Skeletal muscle cell (primary cell): ENCODE results near the gene CLIP4.

Source experiments
- DNase-seq: peaks from one replicate; pipeline ENCODE4 v3.0.0-alpha.2; 2010; ENCODE audit warnings: low read depth
- H3K4me3 ChIP-seq: 2 replicates; pipeline ENCODE4 v1.5.1; 2011; ENCODE audit warnings: low read depth, mild to moderate bottlenecking, control low read depth, low read length, moderate library complexity

The CLIP4 gene

DNA sequence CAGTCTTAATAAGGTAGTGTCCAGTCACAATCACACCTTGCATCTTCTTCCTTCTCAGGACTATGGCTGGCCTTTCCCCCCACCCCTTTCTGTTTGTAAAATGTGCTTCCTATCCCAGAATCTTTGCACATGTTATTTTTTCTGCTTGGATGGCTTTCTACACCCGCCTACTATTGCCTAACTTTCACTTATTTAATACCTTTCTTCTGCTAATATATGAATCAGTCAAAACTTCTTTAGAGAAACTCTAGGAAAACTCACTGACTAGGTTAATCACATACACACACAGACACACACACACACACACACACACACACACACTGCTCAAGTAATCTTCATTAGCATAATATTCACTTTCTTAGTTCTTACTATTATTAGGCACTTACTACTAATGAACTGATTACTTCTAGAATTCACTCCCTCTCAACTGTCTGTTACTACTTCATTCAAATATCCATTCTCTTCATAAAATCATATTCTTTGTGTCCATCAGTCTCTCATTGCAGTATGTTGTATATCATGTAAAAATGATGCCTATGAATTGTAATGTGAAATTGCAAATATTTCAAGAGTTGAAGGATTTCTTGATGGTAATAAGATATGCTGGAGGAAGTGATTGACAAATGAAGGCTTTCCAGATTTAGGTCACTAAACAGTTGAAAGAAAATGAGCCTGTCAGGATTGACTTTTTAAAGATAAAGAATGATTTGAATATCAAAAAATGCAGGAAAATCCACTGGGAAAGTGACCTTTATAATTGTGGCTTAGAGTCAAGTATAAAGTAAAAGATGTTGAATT, 51.2 kb downstream of the CLIP4 start:
- DNase-seq: no peak
- H3K4me3 ChIP-seq: no peak overlapping the region

DNA sequence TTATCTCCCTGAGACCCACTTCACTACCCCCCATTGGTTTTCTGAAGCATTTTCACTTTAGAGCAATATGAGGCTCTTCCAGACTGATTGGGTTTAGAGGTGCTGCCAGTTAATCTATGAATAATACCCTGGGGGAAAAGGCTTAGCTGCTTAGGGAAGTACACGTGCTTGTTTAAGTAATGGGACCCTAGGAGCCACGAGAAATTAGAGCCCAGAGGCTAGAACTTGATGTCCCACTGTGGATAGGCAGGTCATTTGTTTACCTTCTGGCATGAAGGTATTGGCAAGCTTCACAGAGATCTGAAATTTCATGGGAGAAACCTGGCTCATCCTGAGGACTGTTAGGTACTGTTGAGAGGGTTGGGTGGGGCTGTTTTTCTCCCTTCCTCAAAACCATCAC, 59.7 kb downstream of the CLIP4 start:
- no peak overlapping the region for H3K4me3 ChIP-seq
- DNase-seq: no peak

DNA sequence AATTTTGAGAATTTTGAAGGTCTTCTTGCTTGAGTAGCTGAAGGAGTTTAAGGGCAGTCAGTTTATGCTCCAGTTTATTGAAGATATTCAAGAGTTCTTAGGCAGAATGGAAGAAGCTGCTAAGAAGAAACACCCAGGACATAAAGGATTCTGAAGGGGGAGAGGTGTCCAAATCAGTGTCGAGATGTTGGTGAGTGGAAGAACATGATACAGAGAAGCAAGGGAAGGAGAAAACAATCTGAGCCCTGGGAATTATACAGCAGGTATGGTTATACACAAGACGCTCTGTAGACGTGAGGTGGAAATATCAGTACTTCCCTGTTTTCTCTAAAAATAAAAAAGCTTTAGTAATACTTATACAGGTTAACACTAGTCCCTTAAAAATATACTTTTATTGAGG, 60.1 kb downstream of the CLIP4 start:
- DNase-seq: no peak
- H3K4me3 ChIP-seq: no peak overlapping the region

DNA sequence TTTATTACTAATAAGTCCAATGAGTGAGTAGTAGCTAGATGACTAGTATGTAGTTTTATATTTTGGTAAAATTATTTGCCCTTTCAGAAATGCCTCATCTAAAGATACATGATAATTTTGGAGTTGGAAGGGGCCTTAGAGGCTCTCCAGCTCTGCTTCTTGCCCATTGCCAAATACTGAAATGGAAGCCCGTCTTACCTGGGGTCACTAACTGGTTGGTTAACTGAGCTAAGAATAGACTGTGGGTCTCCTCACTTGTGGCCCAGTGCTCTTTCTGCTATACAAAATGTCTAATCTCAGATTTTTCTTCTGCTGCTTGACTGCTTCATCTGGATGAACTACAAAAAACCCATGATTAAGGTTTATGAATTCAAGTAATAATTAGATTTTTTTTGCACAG, 67.1 kb downstream of the CLIP4 start:
- no peak overlapping the region for H3K4me3 ChIP-seq
- no peak for DNase-seq

DNA sequence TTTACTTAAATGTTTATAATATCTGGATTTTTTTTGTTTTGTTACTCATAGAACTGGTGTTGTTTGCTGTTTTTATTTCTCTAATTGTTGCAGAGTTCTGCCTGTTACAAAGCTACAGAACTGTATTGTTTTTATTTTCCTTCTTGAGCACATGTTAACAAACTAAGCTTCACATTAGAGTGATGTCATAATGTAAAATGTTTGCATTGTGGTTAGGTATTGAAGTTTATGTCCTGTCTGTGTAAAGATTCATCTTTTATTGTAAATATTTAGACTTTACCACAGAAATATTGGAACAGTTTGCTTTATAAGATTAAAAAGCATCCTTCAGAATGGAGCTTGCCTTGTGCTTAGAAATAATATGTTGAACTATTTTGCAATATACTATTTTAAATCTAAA, 67.7 kb downstream of the CLIP4 start:
- H3K4me3 ChIP-seq: no peak overlapping the region
- DNase-seq: no peak

DNA sequence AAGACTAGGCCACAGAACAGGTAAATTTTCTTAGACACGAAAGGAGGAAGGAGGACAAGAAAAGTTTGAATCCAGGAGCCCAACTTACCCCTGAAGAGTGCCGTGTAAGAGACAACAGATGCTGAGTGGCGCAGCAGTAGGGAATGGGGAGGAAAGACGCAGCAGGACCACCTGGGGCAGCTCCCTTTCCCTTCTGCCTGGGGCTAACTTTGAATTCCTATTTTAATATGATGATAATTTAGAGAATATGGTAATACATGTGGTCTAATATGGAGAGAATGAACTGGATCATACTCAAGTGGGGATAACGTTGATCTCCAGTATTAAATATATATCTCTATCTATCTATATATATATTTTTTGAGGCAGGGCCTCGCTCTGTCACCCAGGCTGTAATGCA, 69.3 kb downstream of the CLIP4 start:
- no peak for DNase-seq
- H3K4me3 ChIP-seq: no peak overlapping the region

DNA sequence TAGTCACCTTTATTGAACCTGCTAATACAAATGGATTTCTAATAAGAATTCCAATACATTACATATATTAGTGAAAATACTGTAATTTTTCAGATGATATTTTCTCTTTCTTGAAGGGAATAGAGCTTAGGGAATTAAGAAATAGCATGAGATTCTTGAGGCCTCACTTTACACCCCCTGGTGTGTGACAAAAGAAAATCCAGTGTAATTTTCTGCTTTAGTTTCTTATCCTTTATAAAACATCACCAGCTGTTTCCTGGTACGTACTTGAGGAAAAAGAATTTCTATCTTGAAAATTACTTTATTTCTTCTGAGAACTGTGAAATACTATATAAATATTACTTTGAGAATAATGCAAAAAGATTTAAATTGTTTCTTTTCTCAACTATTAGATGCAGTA, 71.6 kb downstream of the CLIP4 start:
- DNase-seq: no peak
- H3K4me3 ChIP-seq: no peak overlapping the region

DNA sequence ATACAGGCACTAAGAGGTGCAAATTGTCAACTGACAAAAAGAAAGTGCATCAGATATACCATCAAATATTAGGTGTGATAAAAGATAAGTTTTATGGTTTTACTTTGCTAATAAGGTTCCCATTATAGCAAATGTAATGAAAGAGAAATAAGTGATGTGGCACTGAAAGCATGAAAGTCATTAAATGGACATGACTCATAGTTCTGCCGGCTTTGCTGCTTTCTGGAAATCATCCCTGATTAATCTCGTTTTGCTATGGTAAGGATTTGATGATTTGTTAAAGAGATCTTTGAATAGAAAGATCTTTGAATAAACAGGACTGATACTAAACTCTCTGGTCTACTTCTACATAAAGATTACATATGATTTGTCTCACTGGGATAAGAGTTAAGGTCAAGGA, 72.7 kb downstream of the CLIP4 start:
- no peak for DNase-seq
- H3K4me3 ChIP-seq: no peak overlapping the region

DNA sequence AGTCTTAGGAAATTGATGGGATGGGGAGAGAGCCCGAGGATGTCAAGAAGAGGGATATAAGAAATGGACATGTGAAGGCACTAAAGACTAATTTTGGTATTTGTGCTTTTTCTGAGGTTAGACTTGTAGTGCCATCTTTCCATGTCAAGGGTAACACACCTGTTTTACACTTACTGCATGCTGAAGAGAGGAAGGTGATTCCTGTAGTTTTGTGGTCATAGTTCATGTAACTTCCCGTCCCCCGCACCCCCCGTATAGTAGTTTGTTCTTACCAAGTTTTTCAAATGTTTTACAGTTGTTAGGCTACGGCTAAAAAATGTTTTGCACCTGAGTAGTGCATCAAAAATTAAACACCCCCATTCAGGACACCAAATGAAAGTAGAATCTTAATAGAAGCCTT, 73.8 kb downstream of the CLIP4 start:
- no peak overlapping the region for H3K4me3 ChIP-seq
- DNase-seq: no peak

DNA sequence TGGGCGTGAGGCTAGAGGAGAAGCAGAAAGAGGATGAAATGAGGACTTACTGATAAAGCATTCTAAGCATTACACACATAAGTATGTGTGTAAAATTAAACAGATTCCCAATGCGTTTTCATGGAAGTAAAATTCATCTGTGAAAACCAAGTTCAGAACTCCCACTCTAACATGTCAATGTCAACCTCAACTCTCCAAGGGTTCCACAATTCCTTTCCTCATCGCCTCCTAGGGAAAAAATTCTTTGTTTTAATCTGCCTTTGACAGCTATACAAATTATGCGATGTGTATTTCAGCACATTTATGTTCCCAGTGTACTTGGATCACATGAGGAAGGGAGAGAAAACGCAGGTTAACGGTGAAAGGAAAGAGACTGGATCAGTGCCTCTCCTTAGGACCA, 76.6 kb downstream of the CLIP4 start:
- no peak overlapping the region for H3K4me3 ChIP-seq
- DNase-seq: no peak

DNA sequence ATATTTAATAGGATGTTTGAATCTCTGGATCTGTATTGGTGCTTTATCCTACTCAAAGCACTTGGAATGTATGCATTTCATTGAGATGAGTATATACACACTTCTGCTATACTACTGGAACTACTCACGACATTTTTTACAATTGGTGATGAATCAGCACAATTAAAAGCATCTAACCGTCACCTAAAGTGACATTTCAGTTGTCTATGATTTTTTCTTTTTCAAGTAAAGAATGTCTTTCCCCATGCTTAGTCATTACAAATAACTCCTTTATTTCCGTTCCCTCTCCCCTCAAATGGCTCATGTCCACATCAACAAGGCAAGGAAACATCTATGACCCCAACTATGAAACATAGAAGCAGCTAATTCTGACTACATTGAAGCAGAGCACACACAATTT, 77.3 kb downstream of the CLIP4 start:
- H3K4me3 ChIP-seq: no peak overlapping the region
- DNase-seq: peak; percentile 16

DNA sequence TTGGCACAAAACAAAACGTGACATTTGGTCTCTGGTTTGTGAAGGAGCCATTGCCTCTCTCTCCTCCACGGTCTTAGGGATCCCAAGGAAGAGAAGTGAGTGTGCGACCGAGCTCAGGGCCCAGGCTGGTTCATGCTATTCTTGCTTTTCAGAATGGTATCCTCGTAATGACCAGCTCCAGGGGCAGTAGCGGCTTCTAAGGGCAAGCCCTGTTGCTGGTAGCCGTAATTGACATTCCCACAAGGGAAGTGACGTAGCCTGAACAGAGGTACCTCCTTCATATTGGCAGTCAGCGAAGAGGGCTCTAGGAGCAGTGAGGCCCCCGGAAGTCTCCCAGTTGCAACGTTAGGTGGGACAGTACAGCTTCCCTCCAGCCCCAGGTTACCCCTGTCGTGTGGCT, 77.9 kb downstream of the CLIP4 start:
- DNase-seq: no peak
- no peak overlapping the region for H3K4me3 ChIP-seq

DNA sequence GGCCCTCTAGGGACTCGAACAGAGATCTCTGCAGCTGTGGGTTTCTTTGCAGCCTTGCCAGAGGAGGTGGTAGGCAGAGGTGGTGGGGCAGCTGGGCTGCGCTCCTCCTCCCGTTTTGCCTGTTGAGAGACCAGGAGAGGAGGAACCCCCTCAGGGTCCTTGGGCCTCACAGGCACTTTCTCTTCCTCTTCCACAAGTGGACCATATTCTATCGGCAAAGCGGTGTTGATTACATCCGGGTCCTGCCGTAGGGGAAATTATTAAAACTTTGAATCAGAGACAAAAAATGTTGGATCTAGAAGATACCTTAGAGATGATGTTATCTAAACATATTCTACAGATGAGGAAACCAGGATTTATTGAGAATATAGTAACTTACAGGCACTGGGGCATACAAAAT, 78.5 kb downstream of the CLIP4 start:
- no peak overlapping the region for H3K4me3 ChIP-seq
- DNase-seq: no peak

DNA sequence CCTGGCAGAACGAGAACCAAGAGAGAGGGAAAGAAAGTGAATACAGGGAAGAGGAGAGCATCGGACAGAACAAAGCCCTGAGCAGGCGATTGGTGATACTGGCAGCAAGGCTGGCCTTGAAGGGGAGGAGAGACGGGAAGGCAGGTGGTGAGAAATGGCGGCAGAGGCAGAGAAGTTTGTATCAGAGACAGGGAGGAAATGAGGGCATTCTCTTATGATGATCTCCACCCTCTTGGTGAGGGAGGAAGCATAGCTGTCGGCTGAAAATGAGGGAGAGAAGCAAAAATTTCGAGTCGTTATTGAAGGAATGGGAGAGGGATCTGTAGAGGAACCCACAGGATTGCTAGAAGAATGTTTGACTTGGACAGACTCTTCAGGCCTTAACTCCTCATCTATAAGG, 80.6 kb downstream of the CLIP4 start:
- H3K4me3 ChIP-seq: no peak overlapping the region
- no peak for DNase-seq

DNA sequence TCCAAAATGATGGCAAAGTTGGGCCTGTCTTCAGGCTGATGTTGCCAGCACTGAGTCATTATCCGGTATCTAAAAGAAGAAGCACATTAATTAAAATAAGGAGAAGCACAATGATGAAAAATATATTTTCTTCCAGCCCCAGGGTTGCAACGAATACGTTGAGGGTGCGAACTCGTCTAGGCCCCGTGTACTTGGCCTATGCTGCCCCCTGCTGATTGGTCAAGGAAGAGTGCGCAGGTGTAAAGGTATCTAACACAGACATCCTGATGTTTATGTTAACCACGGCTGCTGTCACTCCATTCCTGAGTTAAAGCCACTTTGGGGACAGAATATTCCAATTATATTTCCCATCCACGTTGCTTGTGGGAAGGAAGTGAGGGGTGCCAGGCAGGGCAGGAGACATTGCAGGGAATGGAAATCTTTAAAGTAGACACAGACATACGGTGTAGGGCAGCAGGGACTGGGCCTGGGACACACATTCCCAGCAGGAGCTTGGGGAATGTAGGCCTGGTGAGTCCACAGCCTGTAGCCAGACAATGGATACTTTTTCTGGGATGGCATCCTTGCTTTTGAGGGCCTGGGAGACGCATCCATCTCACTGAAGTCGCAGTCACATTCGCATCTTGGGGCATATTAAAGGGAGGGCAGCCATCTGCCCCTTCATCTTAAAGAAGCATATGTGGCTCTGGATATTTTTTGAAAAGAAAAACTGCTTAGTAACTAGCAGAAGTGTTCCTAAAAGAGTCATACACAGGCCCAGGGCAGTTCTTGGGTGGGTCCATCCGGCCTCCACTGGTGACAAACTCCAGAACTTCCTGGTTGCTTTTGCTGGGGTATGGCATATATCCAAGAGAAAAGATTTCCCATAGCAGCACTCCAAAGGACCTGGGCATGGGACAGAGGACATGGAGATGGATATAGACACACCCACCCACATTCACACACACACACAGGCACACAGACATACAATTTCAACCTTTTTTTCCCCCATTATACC, 81.9 kb downstream of the CLIP4 start:
- no peak for DNase-seq
- no peak overlapping the region for H3K4me3 ChIP-seq

DNA sequence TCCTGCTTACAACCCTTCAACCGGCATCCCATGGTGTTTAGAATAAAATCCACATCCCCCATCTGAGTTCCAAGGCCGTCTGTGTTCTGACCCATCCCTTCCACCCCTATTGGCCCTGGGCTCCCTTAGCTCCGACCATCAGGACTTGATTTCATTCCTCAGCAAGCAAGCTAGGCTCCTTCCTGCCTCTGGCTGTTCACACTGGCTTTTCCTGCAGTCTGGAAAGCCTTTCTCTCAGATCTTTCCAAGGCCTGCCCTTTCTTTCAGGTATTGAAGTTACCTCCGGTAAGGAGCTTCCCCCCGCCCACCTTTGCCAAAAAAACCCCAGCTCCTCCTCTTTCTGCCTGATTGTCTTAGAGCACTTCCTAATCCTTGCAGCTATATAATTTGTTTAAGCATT, 86.8 kb downstream of the CLIP4 start:
- no peak for DNase-seq

DNA sequence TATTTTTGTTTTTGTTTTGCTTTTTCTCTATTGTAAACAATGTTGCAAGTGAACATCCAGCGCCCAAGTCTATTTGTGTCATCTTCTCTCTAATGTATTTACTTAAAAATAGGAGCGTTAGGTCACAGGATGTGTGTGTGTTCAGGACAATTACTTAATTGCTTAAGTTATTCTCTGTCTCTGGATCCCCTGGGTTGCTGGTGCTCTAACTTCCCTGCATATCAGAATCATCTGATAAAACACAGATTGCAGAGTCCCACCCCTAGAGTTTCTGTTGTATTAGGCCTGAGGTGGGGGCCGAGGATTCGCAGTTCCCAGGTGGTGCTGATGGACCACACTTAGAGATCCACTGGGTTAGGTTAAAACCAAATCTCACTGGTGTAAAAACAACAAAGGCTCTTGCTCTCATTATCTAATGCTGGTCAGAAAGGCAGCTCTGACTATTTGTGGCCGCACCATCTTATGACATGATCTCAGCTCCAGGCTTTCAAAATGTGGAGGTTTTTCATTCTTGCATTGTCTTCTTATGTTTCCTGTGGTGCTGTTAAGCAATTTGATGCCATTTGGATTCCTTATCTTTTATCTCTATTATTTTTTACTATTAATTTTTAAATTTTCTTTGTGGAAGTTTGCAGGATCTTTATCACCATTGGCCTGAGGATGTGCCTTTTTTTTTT, 87.7 kb downstream of the CLIP4 start:
- no peak for DNase-seq
- no peak overlapping the region for H3K4me3 ChIP-seq

More for the DNA sequence above, 86.8 kb downstream of the CLIP4 start:
- H3K4me3 ChIP-seq: no peak overlapping the region

DNA sequence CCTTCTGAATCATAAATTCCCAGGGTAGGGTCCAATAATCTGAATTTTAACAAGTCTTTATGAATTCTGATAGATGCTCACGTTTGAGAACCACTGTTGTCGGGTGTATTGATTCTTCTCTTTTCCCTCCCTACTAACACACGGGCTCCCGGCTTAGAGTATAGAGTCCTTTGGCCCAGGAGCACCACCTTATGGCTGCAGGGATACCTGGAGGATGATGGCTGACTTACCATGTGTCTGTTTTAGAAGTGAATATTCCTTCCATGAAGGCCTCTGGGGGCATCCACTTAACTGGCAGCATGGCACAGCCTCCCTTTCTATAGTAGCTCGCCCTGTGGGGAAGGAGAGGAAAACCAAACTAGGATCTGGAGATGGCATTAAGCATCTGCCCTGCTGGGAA, 91.7 kb downstream of the CLIP4 start:
- no peak for DNase-seq
- no peak overlapping the region for H3K4me3 ChIP-seq

DNA sequence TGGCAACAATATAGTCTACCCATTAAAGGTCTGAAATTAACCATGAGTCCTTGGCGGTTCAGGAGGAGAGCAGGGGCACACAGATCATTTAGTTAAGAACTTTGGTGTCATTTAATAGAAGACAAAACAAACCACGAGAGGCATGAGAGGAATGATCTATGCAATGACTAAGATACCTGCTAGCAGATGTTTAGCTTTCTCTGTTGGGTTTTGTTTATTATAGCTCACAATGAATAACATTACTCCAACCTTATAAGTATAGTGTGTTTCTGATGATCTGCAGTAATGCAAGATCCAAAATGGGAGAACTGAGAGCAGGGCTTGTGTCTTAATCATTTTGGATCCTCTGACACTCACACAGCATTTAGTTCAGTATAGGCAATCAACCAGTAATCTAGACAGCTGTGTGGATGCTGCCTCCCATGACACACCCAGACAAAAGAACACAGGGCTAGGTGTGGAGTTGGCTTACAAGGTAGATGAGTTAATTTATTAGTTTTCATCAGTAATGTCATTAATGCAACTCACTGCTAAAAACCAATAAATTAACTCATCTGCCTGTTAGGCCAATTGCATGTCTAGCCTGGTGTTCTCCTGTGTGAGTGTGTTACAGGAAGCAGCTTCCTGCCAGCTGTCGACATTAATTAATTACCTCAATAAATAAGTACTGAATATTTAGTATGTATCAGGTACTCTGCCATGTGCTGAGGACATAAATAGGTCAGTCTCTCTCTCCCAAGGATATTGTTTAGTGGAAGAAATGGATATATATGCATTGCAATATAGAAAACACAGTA, 92.3 kb downstream of the CLIP4 start:
- DNase-seq: no peak
- no peak overlapping the region for H3K4me3 ChIP-seq
